ENCODE measurements around the gene ANO7.

The ANO7 gene

GRCh38 chr2:241208058-241208457, 19.6 kb downstream of the ANO7 start:
- DNase-seq (ENCODE audit: low spot score), result no peak

GRCh38 chr2:241209271-241209670, 20.8 kb downstream of the ANO7 start:
- no peak for DNase-seq (ENCODE audit: low spot score)

GRCh38 chr2:241211276-241211675, 22.8 kb downstream of the ANO7 start:
- DNase-seq (ENCODE audit: low spot score), result no peak

DNA sequence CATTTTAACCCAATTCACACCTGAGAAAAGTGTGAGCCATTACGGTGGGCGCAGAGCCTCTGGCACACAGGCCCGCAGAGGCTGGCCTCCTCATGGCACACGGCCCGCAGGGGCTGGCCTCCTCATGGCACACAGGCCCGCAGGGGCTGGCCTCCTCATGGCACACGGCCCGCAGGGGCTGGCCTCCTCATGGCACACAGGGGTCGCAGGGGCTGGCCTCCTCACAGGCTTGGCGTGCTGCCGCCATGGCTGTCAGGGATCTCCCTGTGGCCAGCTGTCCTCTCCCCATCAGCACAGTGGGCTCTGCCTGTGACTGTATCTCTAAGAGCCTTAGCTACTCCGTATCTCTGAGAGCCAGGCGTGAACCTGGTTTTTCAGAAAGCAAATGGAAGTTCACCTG, 24.6 kb downstream of the ANO7 start:
- no peak for DNase-seq (ENCODE audit: low spot score)

DNA sequence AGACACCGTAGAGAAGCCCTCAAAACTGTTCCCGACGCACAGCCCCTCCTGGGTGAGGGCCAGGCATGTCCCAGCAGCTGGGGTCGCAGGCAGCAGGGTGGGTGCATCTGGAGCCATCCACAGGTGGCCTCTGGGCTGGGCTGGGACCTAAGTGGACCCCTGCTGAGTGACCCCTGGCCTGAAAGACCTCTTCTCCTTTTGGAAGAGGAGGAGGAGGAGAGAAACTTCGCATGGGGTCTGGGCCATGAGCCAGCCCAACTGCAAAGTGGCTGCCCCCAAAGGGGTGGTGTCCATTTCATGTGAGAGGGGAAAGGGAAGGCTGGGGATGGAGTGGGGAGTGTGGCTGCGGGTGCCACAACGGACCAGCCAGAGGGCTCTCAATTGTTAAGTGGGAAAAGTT, 25.1 kb downstream of the ANO7 start:
- no peak for DNase-seq (ENCODE audit: low spot score)

- DNase-seq (ENCODE audit: low spot score), result no peak
Observed at GRCh38 chr2:241214209-241214608, 25.7 kb downstream of the ANO7 start.

- DNase-seq (ENCODE audit: low spot score), result no peak
Observed at GRCh38 chr2:241214766-241215165, 26.3 kb downstream of the ANO7 start.

GRCh38 chr2:241215421-241215820, 26.9 kb downstream of the ANO7 start:
- no peak for DNase-seq (ENCODE audit: low spot score)

DNA sequence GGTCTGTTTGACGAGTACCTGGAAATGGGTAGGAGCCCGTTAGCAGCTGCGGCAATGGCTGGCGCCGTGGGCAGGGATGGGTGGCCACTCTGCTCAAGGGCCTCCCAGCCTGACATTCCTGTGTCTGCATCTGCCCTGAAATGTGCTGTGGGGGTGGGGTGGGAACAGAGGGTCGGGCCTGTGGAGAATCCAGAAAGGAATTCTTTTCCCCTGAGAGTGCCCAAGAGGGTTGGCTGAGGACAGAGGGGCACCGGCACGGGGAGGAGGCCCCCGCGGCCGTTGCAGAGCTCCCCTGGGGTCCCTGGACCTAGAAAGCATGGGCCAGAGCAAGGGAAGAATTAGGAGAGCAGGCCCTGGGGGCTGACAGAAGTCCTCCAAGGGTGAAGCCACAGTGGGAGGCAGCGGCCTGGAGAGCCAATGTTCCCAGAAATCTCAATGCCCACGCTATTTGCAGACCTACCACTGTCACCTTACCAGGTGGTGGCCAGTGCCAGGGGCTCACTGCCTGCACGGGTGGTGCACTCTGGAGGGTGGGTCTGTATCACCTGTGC, 27.8 kb downstream of the ANO7 start:
- no peak for DNase-seq (ENCODE audit: low spot score)

GRCh38 chr2:241217320-241218031, 29.0 kb downstream of the ANO7 start:
- DNase-seq (ENCODE audit: low spot score), result peak; percentile 9

DNA sequence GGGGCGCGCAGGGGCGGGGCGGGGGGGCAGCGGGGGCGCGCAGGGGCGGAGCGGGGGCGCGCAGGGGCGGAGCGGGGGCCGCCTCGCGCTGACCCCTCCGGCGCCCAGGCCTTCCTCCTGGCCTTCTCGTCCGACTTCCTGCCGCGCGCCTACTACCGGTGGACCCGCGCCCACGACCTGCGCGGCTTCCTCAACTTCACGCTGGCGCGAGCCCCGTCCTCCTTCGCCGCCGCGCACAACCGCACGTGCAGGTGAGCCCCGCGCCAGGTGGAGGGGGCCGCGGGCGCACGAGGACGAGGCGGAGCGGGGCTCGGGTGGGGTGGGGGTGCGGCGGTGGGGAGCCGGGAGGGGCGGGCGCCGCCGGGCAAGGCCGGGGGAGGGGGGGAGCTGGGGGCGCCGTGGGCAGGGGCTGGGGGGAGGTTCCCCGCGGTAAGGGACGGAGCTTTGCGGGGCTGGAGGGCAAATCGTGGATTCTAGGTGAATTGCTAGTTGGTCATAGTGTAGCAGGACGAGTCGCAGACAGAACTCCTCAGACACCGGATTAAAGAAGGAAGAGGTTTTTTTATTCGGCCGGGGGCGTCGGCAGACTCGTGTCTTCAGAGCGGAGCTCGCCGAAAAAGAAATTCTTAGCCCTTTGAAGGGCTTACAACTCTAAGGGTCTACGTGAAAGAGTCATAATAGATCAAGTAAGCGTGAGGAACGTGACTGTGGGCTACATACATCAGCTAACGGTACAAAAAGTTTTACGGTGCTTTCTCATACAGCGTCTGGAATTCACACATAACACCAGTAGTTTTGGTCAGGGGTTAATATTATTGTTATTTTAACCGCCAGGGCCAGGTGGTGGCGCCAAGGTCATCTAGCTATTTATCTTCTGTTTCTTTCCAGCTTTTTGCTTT, 29.9 kb downstream of the ANO7 start:
- peak; percentile 10 for DNase-seq (ENCODE audit: low spot score)

DNA sequence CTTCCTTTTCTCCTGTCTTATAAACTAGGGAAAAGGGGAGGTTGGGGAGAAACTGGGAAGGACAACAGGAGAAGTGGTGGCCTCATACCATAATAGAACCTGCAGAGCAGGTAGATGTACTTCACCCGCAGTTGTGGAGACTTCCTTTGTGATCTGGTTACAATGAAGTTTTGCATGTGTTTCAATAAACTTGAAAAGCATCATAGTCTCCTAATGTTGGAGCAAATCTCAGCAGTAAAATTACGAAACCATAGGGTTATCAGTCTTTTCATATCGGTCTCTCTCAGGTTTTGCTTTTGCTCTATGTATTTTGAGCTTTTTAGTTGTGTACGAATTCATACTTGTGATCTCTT, 30.5 kb downstream of the ANO7 start:
- DNase-seq (ENCODE audit: low spot score), result no peak

DNA sequence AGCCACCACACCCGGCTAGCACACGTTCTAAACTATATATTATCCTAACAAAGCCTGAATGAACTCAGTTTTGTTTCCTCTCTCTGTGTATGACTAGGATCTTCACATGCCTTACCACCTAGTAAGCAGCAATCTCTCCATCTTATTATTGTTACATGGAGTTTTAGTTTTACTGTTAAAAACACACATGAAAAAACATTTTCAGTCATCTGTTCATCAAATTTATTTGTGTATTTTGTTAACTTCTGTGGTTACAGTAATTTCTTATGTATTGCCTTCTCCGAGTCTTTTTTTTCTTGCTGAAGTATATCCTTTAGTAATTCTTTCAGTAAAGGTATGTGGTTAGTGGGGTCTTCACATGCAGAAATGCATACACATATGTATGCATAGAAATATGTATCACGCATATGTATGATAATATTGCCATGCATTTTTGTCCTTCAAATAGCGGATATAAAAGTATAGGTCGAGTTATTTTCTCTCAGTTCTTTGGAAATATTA, 31.4 kb downstream of the ANO7 start:
- no peak for DNase-seq (ENCODE audit: low spot score)

- no peak for DNase-seq (ENCODE audit: low spot score)
Observed at GRCh38 chr2:241223211-241224017, 34.9 kb downstream of the ANO7 start.

- DNase-seq (ENCODE audit: low spot score), result no peak
Observed at GRCh38 chr2:241224018-241224850, 35.8 kb downstream of the ANO7 start.

- DNase-seq (ENCODE audit: low spot score), result no peak
Observed at GRCh38 chr2:241224851-241225438, 36.5 kb downstream of the ANO7 start.

- no peak for DNase-seq (ENCODE audit: low spot score)
Observed at GRCh38 chr2:241225545-241225944, 37.1 kb downstream of the ANO7 start.

GRCh38 chr2:241225983-241226382, 37.5 kb downstream of the ANO7 start:
- DNase-seq (ENCODE audit: low spot score), result no peak

DNA sequence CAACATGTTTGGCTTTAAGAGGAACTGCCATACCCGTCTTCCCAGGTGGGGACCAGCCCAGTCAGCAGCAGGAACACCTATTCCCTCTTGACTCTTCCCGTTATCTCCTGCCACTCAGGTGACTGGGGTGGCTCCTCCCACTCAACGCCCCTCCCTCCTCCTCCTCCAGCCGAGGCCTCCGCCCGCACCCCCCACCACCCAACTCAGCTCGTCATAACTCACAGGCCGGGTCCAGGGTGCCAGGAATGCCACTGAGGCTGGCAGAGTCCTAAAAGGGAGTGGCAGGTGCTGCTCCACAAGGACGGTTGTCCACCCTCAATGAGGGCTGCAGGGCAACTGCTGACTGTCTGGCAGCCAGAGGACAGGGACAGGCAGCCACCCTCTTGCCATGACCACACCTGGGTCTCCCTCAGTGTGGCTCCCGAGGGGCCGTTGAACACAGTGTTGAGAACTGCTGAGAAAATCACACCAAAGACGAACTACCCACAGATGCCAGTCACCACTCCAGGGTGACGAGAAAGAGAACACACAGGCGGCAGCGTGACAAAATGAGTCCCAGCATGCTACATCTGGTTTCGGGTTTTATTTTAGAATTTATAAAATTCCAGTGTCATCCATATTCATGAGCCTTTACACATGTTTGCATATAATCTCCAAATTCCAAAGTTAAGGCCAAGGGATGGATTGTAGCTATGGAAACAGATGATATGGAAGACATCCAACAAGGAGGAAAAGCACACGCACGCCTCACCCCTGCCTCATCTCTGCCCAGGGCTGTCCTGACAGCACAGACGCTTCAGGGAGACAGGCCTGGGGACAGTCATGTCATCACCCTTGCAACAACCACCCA, 38.5 kb downstream of the ANO7 start:
- DNase-seq (ENCODE audit: low spot score), result no peak

DNA sequence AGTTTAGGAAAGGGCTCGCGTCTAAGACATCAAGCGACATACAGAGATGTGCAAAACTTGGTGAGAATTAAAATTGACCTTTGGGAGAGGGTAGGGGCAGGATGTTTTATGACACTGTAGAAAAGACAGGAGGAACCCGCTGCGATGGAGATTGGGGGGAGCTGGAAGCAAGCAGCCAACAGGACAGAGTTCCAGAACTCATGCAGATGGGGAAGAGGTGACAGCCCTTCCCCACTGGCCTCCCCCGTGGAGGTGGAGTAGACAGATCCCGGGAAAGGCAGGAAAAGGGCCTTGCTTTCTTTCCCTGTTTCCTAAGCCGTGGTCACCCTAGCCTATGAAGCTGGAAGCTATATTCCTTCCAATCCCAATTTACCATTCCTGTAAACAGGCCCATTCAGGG, 39.1 kb downstream of the ANO7 start:
- no peak for DNase-seq (ENCODE audit: low spot score)

All from hematopoietic multipotent progenitor cell treated with erythropoietin and hydrocortisone succinate and interleukin-3 and kit ligand, for 17 days (in vitro differentiated cells).